ENCODE results near the gene HS3ST5. TPM values are rescaled to one million over a fixed set of nuclear protein-coding genes. Genes with fewer than 3 reads are reported as not detected.

HS3ST5 gene
- total and polyA plus RNA-seq, 2 experiments from 2014 or later = not detected

DNA sequence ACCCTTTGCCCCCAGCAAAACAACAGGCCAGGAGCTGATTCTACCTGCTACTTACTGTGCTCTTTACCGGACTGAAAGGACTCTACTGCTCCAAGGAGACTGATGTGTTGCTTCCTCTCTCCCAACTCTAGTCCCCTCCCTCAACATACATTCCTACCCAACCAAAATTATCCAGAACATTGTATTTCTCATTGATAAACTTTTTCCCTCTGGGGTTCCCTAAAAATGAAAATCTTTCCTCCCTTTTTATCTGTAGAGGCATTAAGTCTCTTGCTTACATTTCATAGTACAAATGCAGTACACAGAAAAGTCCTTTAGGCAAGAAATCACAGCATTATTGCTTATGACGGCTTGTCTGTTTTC, 940 bp upstream of the HS3ST5 start:
- no peaks in the 10 kb centered on the region for H3K79me2 ChIP-seq (ENCODE audit: insufficient read depth)
- no peak overlapping the region for H2AFZ ChIP-seq
- TF ChIP-seq EZH2 (IDR thresholded peaks at IDR 0.05; ENCODE audit: insufficient read depth, poor library complexity, severe bottlenecking) (no peak), EZH2phosphoT487 (IDR thresholded peaks at IDR 0.05; ENCODE audit: insufficient read depth, low read depth) (no peak)
- H3K9me2 ChIP-seq (ENCODE audit: insufficient read depth) = no peaks in the 10 kb centered on the region
- no peaks in the 10 kb centered on the region for H3K4me1 ChIP-seq (ENCODE audit: insufficient read depth)
- no peak overlapping the region for H3K9ac ChIP-seq
- H3K4me3 ChIP-seq = no peak overlapping the region
- H3K27me3 ChIP-seq (replicated peaks; ENCODE audit: insufficient read depth) = peaks cover 32% of the 10 kb centered on the region
- in situ Hi-C loops (cut with MboI) = no loop called here
- H3K36me3 ChIP-seq (ENCODE audit: low read depth) = no peaks in the 10 kb centered on the region
- H4K20me1 ChIP-seq (ENCODE audit: insufficient read depth) = no peaks in the 10 kb centered on the region
- no peak overlapping the region for H3K27ac ChIP-seq
- DNase-seq = no peak
- WGBS, 2 experiments (ENCODE audit: low coverage in 1 of 2, low lambda C conversion rate in 2 of 2, missing lambda C conversion rate in 2 of 2) = 22 to 24% methylated on average over 2 of the region's 2 CpGs
- H3F3A ChIP-seq (ENCODE audit: insufficient read depth) = 0 out of 2 replicates have a peak, but pooled peaks cover 9% of the 10 kb centered on the region
- no peak overlapping the region for H3K4me2 ChIP-seq (ENCODE audit: unreplicated experiment)
- no peaks in the 10 kb centered on the region for H3K9me3 ChIP-seq (ENCODE audit: low read depth)

- in situ Hi-C loops (cut with MboI) = no loop called here
- H2AFZ ChIP-seq = peak overlapping the region; percentile 60
- peak; percentile 54 for DNase-seq
Measured at GRCh38 chr6:114342086-114342825, 567 bp downstream of the HS3ST5 start.

GRCh38 chr6:114339706-114340105, 3.1 kb downstream of the HS3ST5 start:
- WGBS, 2 experiments (ENCODE audit: low coverage in 1 of 2, low lambda C conversion rate in 2 of 2, missing lambda C conversion rate in 2 of 2) = 0% methylated on average over 1 of the region's 1 CpG

More at GRCh38 chr6:114342086-114342825, 567 bp downstream of the HS3ST5 start:
- Histone ChIP-seq H4K20me1 (ENCODE audit: insufficient read depth) (no peaks in the 10 kb centered on the region), H3K9ac (no peak overlapping the region), H3K79me2 (ENCODE audit: insufficient read depth) (no peaks in the 10 kb centered on the region), H3F3A (ENCODE audit: insufficient read depth) (0 out of 2 replicates have a peak, but pooled peaks cover 9% of the 10 kb centered on the region), H3K9me3 (ENCODE audit: low read depth) (no peaks in the 10 kb centered on the region), H3K9me2 (ENCODE audit: insufficient read depth) (no peaks in the 10 kb centered on the region), H3K27me3 (replicated peaks; ENCODE audit: insufficient read depth) (peaks cover 32% of the 10 kb centered on the region), H3K4me3 (peak overlapping the region; percentile 62), H3K27ac (no peak overlapping the region), H3K36me3 (ENCODE audit: low read depth) (no peaks in the 10 kb centered on the region), H3K4me1 (ENCODE audit: insufficient read depth) (no peaks in the 10 kb centered on the region), H3K4me2 (ENCODE audit: unreplicated experiment) (peak overlapping the region; percentile 75)
- TF ChIP-seq EZH2 (IDR thresholded peaks at IDR 0.05; ENCODE audit: insufficient read depth, poor library complexity, severe bottlenecking) = no peak
- no peak for TF ChIP-seq EZH2phosphoT487 (IDR thresholded peaks at IDR 0.05; ENCODE audit: insufficient read depth, low read depth)
- WGBS, 2 experiments (ENCODE audit: low coverage in 1 of 2, low lambda C conversion rate in 2 of 2, missing lambda C conversion rate in 2 of 2) = 0 to 1% methylated on average over 28 to 72 of the region's 92 CpGs

DNA sequence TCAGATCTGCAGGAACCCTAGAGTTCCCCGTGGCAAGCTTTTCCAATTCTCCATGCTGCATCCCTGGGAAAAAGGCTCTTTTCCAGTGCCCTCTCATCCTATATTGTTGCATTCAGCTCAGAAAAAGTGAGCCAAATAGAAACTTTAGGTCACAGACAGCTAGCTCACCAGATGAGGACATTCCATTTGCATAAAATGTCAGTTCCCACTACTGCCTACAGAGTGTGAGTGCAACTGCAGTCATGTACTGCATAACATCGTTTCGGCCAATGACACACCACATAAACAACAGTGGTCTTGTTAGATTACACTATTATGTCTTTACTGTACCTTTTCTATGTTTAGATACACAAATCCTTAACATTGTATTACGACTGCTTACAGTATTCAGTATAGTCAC, 8.6 kb downstream of the HS3ST5 start:
- Histone ChIP-seq H4K20me1 (ENCODE audit: insufficient read depth) (no peaks in the 10 kb centered on the region), H3K27me3 (replicated peaks; ENCODE audit: insufficient read depth) (no peaks in the 10 kb centered on the region), H3K79me2 (ENCODE audit: insufficient read depth) (no peaks in the 10 kb centered on the region), H3K4me1 (ENCODE audit: insufficient read depth) (no peaks in the 10 kb centered on the region), H3K9me3 (ENCODE audit: low read depth) (no peaks in the 10 kb centered on the region), H2AFZ (no peak overlapping the region), H3K27ac (no peak overlapping the region), H3K9me2 (ENCODE audit: insufficient read depth) (no peaks in the 10 kb centered on the region), H3K4me2 (ENCODE audit: unreplicated experiment) (no peak overlapping the region), H3K36me3 (ENCODE audit: low read depth) (no peaks in the 10 kb centered on the region), H3F3A (ENCODE audit: insufficient read depth) (no peaks in the 10 kb centered on the region), H3K9ac (no peak overlapping the region), H3K4me3 (no peak overlapping the region)
- TF ChIP-seq EZH2phosphoT487 (IDR thresholded peaks at IDR 0.05; ENCODE audit: insufficient read depth, low read depth) = no peak
- TF ChIP-seq EZH2 (IDR thresholded peaks at IDR 0.05; ENCODE audit: insufficient read depth, poor library complexity, severe bottlenecking) = no peak
- in situ Hi-C loops (cut with MboI) = no loop called here
- WGBS, 2 experiments (ENCODE audit: low coverage in 1 of 2, low lambda C conversion rate in 2 of 2, missing lambda C conversion rate in 2 of 2) = 54 to 69% methylated on average over 4 of the region's 4 CpGs
- no peak for DNase-seq

More at GRCh38 chr6:114339706-114340105, 3.1 kb downstream of the HS3ST5 start:
- DNase-seq = peak; percentile 15
- Histone ChIP-seq H3K4me3 (no peak overlapping the region), H3K9me2 (ENCODE audit: insufficient read depth) (no peaks in the 10 kb centered on the region), H3K4me1 (ENCODE audit: insufficient read depth) (no peaks in the 10 kb centered on the region), H3K36me3 (ENCODE audit: low read depth) (no peaks in the 10 kb centered on the region), H3K27me3 (replicated peaks; ENCODE audit: insufficient read depth) (peaks cover 25% of the 10 kb centered on the region), H4K20me1 (ENCODE audit: insufficient read depth) (no peaks in the 10 kb centered on the region), H3K79me2 (ENCODE audit: insufficient read depth) (no peaks in the 10 kb centered on the region), H3K9me3 (ENCODE audit: low read depth) (no peaks in the 10 kb centered on the region), H3K9ac (no peak overlapping the region), H3K27ac (no peak overlapping the region), H3F3A (ENCODE audit: insufficient read depth) (0 out of 2 replicates have a peak, but pooled peaks cover 9% of the 10 kb centered on the region), H2AFZ (no peak overlapping the region), H3K4me2 (ENCODE audit: unreplicated experiment) (no peak overlapping the region)
- TF ChIP-seq EZH2 (IDR thresholded peaks at IDR 0.05; ENCODE audit: insufficient read depth, poor library complexity, severe bottlenecking) = no peak
- no peak for TF ChIP-seq EZH2phosphoT487 (IDR thresholded peaks at IDR 0.05; ENCODE audit: insufficient read depth, low read depth)
- in situ Hi-C loops (cut with MboI) = no loop called here

All from GM23248 (cell line).